Transverse colon (tissue), 4 donors: ENCODE measurements around the gene DLEU7. TPM values are rescaled to one million over a fixed set of nuclear protein-coding genes. Genes with fewer than 3 reads are reported as not detected.

ENCODE experiments used
- DNase-seq: peaks from one replicate; pipeline ENCODE4 v3.0.0-alpha.2; 2019
- H3K27ac ChIP-seq, 4 donors: fragments of 200-600 bp; sonication (generic); 2 replicates each; pipeline ENCODE4 v1.5.1; 2016 to 2018; ENCODE audit warnings: inconsistent platforms in 4 of 4
- H3K27me3 ChIP-seq: fragments of 200-600 bp; sonication (generic); 2 replicates; pipeline ENCODE4 v1.5.1; 2017; ENCODE audit warnings: inconsistent platforms
- H3K36me3 ChIP-seq, 4 donors: fragments of 200-600 bp; sonication (generic); 2 replicates each; pipeline ENCODE4 v1.5.1; 2017 to 2019; ENCODE audit warnings: inconsistent platforms in 4 of 4
- H3K4me1 ChIP-seq, 4 donors: fragments of 200-600 bp; sonication (generic); 2 replicates each; pipeline ENCODE4 v1.5.1; 2017 to 2020; ENCODE audit warnings: inconsistent platforms in 4 of 4
- H3K4me3 ChIP-seq, 4 donors: fragments of 200-600 bp; sonication (generic); 1 replicate in 1 of 4; 2 replicates in 3 of 4; pipeline versions ENCODE4 v1.5.1 to v1.6.1; 2017 to 2019; ENCODE audit warnings: inconsistent platforms in 4 of 4
- H3K9me3 ChIP-seq, 2 donors: fragments of 200-600 bp; sonication (generic); 2 replicates each; pipeline ENCODE4 v1.5.1; 2017 to 2019; ENCODE audit warnings: inconsistent platforms in 2 of 2
- CTCF ChIP-seq, 5 experiments: fragments of 200-600 bp in 3 of 5; fragments of 450-650 bp in 2 of 5; sonication (generic) in 3 of 5; IDR thresholded peaks; 1 replicate in 2 of 5; 2 replicates in 3 of 5; pipeline ENCODE4 v1.5.1; 2016 to 2017; ENCODE audit warnings: antibody characterized with exemption in 5 of 5, inconsistent platforms in 3 of 5, mild to moderate bottlenecking in 2 of 5, moderate library complexity in 1 of 5
- EP300 ChIP-seq: sonication (generic); formaldehyde crosslinking; IDR thresholded peaks from one replicate; pipeline ENCODE4 v1.6.1; 2017; ENCODE audit warnings: antibody characterized with exemption, low read depth
- POLR2A ChIP-seq: fragments of 450-650 bp; IDR thresholded peaks from one replicate; pipeline ENCODE4 v1.6.1; 2016; ENCODE audit warnings: antibody characterized with exemption, mild to moderate bottlenecking, moderate library complexity
- POLR2AphosphoS5 ChIP-seq, 3 donors: sonication (generic); formaldehyde crosslinking; IDR thresholded peaks; one replicate each; pipeline ENCODE4 v1.6.1; 2016; ENCODE audit warnings: antibody characterized with exemption in 3 of 3
- WGBS, 2 donors: methylation state at CpG; one replicate each; pipeline ENCODE4 v1.1.5; 2018; ENCODE audit warnings: low coverage in 1 of 2; 5-methylcytosine and 5-hydroxymethylcytosine counted together
- in situ Hi-C, 4 donors: fragments of 200-750 bp; cut with MboI; loops; one replicate each; pipeline versions ENCODE4 v1.15.0 to v1.15.1; 2017; ENCODE audit warnings: low sequenced_read_pairs in 3 of 4, low pct_ligation_motif_present in 1 of 4, low pct_unique_long_range_greater_than_20kb in 1 of 4
- intact Hi-C: fragments of 100-400 bp; cut with DNase I; formaldehyde crosslinking; loops from one replicate; pipeline ENCODE4 v1.15.1; 2023; ENCODE audit warnings: low total_unique reads
- total RNA-seq, 4 donors: library from RNA; depleted of rRNA; stranded (reverse); fragments of >200 nt; gene quantifications; one replicate each; pipeline ENCODE4 v1.1.0, GENCODE V29; 2016

Gene DLEU7
- total RNA-seq, 4 donors from 2014 or later = 0.16 TPM; not detected in 3

GRCh38 chr13:50840284-50840683, 3.2 kb downstream of the DLEU7 start:
- DNase-seq = no peak
- Histone ChIP-seq H3K27ac (no peak overlapping the region), H3K36me3 (no peaks in the 10 kb centered on the region), H3K27me3 (peaks cover 18% of the 10 kb centered on the region), H3K4me1 (peaks cover 0 to 9% (median 0%) of the 10 kb centered on the region in 4 donors), H3K4me3 (no peak overlapping the region), H3K9me3 (no peaks in the 10 kb centered on the region)
- intact Hi-C loops (no loop called here), in situ Hi-C loops (no loop called here)
- 94% methylated on average over 3 of the region's 3 CpGs; no CpG with 5 or more reads in 1 of the 2 donors for WGBS, 2 donors
- no peak for TF ChIP-seq CTCF (IDR thresholded peaks at IDR 0.05)
- TF ChIP-seq POLR2A = no peak
- no peak for TF ChIP-seq EP300
- no peak for TF ChIP-seq POLR2AphosphoS5 (IDR thresholded peaks at IDR 0.05)

- intact Hi-C loops (no loop called here), in situ Hi-C loops (no loop called here)
- H3K36me3 ChIP-seq = no peaks in the 10 kb centered on the region
- peaks cover 18% of the 10 kb centered on the region for H3K27me3 ChIP-seq
- TF ChIP-seq EP300 = no peak
- TF ChIP-seq CTCF (IDR thresholded peaks at IDR 0.05) = no peak
- TF ChIP-seq POLR2AphosphoS5 (IDR thresholded peaks at IDR 0.05) = no peak
- no peak for TF ChIP-seq POLR2A
- peaks cover 0 to 9% (median 0%) of the 10 kb centered on the region in 4 donors for H3K4me1 ChIP-seq
- H3K27ac ChIP-seq = no peak overlapping the region
- 93 to 100% methylated on average over 4 of the region's 4 CpGs for WGBS, 2 donors
- H3K4me3 ChIP-seq = no peak overlapping the region
- H3K9me3 ChIP-seq = no peaks in the 10 kb centered on the region
- DNase-seq = no peak
Measured at GRCh38 chr13:50839828-50840227, 3.7 kb downstream of the DLEU7 start.

- H3K4me1 ChIP-seq = peaks cover 0 to 9% (median 0%) of the 10 kb centered on the region in 4 donors
- H3K27ac ChIP-seq = no peak overlapping the region
- TF ChIP-seq CTCF (IDR thresholded peaks at IDR 0.05) (no peak), POLR2A (no peak), EP300 (no peak), POLR2AphosphoS5 (IDR thresholded peaks at IDR 0.05) (no peak)
- no peaks in the 10 kb centered on the region for H3K9me3 ChIP-seq
- WGBS, 2 donors = 82 to 85% methylated on average over 2 to 8 of the region's 8 CpGs
- no peak for DNase-seq
- in situ Hi-C loops (no loop called here), intact Hi-C loops (no loop called here)
- no peak overlapping the region for H3K4me3 ChIP-seq
- peaks cover 16% of the 10 kb centered on the region for H3K27me3 ChIP-seq
- H3K36me3 ChIP-seq = no peaks in the 10 kb centered on the region
Measured at GRCh38 chr13:50838701-50839100, 4.8 kb downstream of the DLEU7 start.

- Histone ChIP-seq H3K27ac (no peak overlapping the region), H3K4me1 (peaks cover 0 to 3% (median 0%) of the 10 kb centered on the region in 4 donors), H3K4me3 (no peak overlapping the region), H3K27me3 (peaks cover 10% of the 10 kb centered on the region), H3K9me3 (no peaks in the 10 kb centered on the region), H3K36me3 (no peaks in the 10 kb centered on the region)
- no peak for TF ChIP-seq CTCF (IDR thresholded peaks at IDR 0.05)
- TF ChIP-seq EP300 = no peak
- no peak for TF ChIP-seq POLR2AphosphoS5 (IDR thresholded peaks at IDR 0.05)
- no peak for TF ChIP-seq POLR2A
- in situ Hi-C loops = no loop called here
- intact Hi-C loops = no loop called here
- DNase-seq = no peak
- 91 to 92% methylated on average over 5 of the region's 5 CpGs for WGBS, 2 donors
Measured at GRCh38 chr13:50838031-50838430, 5.5 kb downstream of the DLEU7 start.
